HEK293 (cell line): ENCODE measurements around the gene CABP4.

Experiments used
- CTCF ChIP-seq: fragments of 450-650 bp; formaldehyde crosslinking; IDR thresholded peaks from 2 replicates; pipeline ENCODE4 v1.5.1; 2016; ENCODE audit warnings: missing biosample characterization, missing genetic modification characterization
- ZNF174 ChIP-seq: fragments of 450-650 bp; formaldehyde crosslinking; IDR thresholded peaks from 2 replicates; pipeline ENCODE4 v1.5.0; 2017; ENCODE audit warnings: missing biosample characterization, mild to moderate bottlenecking, missing genetic modification characterization
- ZNF18 ChIP-seq: fragments of 450-650 bp; formaldehyde crosslinking; IDR thresholded peaks from 2 replicates; pipeline ENCODE4 v1.5.1; 2016; ENCODE audit warnings: missing biosample characterization, missing genetic modification characterization
- ZNF2 ChIP-seq: fragments of 450-650 bp; formaldehyde crosslinking; IDR thresholded peaks from 2 replicates; pipeline ENCODE4 v1.5.1; 2016; ENCODE audit warnings: missing biosample characterization, missing genetic modification characterization
- ZNF24 ChIP-seq: fragments of 450-650 bp; formaldehyde crosslinking; IDR thresholded peaks from 2 replicates; pipeline ENCODE4 v1.5.1; 2016; ENCODE audit warnings: missing biosample characterization, missing genetic modification characterization
- ZNF571 ChIP-seq: fragments of 450-650 bp; formaldehyde crosslinking; IDR thresholded peaks from 2 replicates; pipeline ENCODE4 v1.5.0; 2017; ENCODE audit warnings: missing biosample characterization, missing genetic modification characterization
- ZNF747 ChIP-seq: fragments of 450-650 bp; formaldehyde crosslinking; IDR thresholded peaks from 2 replicates; pipeline ENCODE4 v1.5.1; 2016; ENCODE audit warnings: missing biosample characterization, missing genetic modification characterization

GRCh38 chr11:67412495-67413179 is 42.5 kb upstream of the CABP4 start:
- TF ChIP-seq CTCF: no peak
- no peak for TF ChIP-seq ZNF571 (tag by site-specific recombination)
- no peak for TF ChIP-seq ZNF24 (tag by site-specific recombination)
- TF ChIP-seq ZNF18: no peak
- no peak for TF ChIP-seq ZNF747 (tag by site-specific recombination)
- TF ChIP-seq ZNF2 (tag by site-specific recombination): no peak
- TF ChIP-seq ZNF174 (tag by site-specific recombination): no peak
